GM19395 (cell line): ENCODE measurements around the gene SFXN3.

Experiments used
- ATAC-seq: cut with Tn5 transposase; IDR thresholded peaks from one replicate; pipeline ENCODE4 v1.9.1; 2021; ENCODE audit warnings: mild to moderate bottlenecking, moderate library complexity; ENCODE audit not compliant: unreplicated experiment

SFXN3 gene

GRCh38 chr10:101014966-101015581, 16.0 kb upstream of the SFXN3 start:
- ATAC-seq: no peak

- ATAC-seq: no peak
Observed at GRCh38 chr10:101015582-101015973, 15.5 kb upstream of the SFXN3 start.

GRCh38 chr10:101016814-101017213, 14.2 kb upstream of the SFXN3 start:
- no peak for ATAC-seq

- no peak for ATAC-seq
Observed at GRCh38 chr10:101018118-101018599, 12.9 kb upstream of the SFXN3 start.

- no peak for ATAC-seq
Observed at GRCh38 chr10:101018600-101019439, 12.2 kb upstream of the SFXN3 start.

GRCh38 chr10:101019440-101019703, 11.7 kb upstream of the SFXN3 start:
- ATAC-seq: no peak

GRCh38 chr10:101020427-101021075, 10.5 kb upstream of the SFXN3 start:
- no peak for ATAC-seq

GRCh38 chr10:101021239-101021638, 9.8 kb upstream of the SFXN3 start:
- no peak for ATAC-seq

GRCh38 chr10:101021692-101022251, 9.3 kb upstream of the SFXN3 start:
- ATAC-seq: no peak

- ATAC-seq: no peak
Observed at GRCh38 chr10:101022967-101023705, 7.9 kb upstream of the SFXN3 start.

- ATAC-seq: no peak
Observed at GRCh38 chr10:101027106-101027720, 3.8 kb upstream of the SFXN3 start.

GRCh38 chr10:101028446-101029337, 2.3 kb upstream of the SFXN3 start:
- ATAC-seq: no peak

- ATAC-seq: no peak
Observed at GRCh38 chr10:101029520-101030295, 1.3 kb upstream of the SFXN3 start.

GRCh38 chr10:101030496-101031127, 422 bp upstream of the SFXN3 start:
- no peak for ATAC-seq

- ATAC-seq: peak; percentile 47
Observed at GRCh38 chr10:101031796-101032636, 982 bp downstream of the SFXN3 start.

GRCh38 chr10:101032637-101033224, 1.7 kb downstream of the SFXN3 start:
- peak; percentile 26 for ATAC-seq

GRCh38 chr10:101033276-101033675, 2.2 kb downstream of the SFXN3 start:
- ATAC-seq: no peak
